Measurements from ENCODE around the gene MRPL55. TPM values are rescaled to one million over a fixed set of nuclear protein-coding genes. Genes with fewer than 3 reads are reported as not detected.

Gene MRPL55
- total and polyA plus RNA-seq, 2 of the 13 experiments (the other 11 are each of a cell fraction or from before 2014, with no cell fraction given), result 58.6 to 92.9 TPM

- TF ChIP-seq ZBTB25 (CRISPR knock-in tag; IDR thresholded peaks at IDR 0.05), result no peak
- TF ChIP-seq, protein P1, sequence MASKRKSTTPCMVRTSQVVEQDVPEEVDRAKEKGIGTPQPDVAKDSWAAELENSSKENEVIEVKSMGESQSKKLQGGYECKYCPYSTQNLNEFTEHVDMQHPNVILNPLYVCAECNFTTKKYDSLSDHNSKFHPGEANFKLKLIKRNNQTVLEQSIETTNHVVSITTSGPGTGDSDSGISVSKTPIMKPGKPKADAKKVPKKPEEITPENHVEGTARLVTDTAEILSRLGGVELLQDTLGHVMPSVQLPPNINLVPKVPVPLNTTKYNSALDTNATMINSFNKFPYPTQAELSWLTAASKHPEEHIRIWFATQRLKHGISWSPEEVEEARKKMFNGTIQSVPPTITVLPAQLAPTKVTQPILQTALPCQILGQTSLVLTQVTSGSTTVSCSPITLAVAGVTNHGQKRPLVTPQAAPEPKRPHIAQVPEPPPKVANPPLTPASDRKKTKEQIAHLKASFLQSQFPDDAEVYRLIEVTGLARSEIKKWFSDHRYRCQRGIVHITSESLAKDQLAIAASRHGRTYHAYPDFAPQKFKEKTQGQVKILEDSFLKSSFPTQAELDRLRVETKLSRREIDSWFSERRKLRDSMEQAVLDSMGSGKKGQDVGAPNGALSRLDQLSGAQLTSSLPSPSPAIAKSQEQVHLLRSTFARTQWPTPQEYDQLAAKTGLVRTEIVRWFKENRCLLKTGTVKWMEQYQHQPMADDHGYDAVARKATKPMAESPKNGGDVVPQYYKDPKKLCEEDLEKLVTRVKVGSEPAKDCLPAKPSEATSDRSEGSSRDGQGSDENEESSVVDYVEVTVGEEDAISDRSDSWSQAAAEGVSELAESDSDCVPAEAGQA (IDR thresholded peaks at IDR 0.05; ENCODE audit: low read depth), result no peak
- TF ChIP-seq, protein P1 (CRISPR knock-in tag; IDR thresholded peaks at IDR 0.05; ENCODE audit: borderline replicate concordance), result no peak
- no peak for TF ChIP-seq POLR2AphosphoS2 (IDR thresholded peaks at IDR 0.05; ENCODE audit: low read depth, low read length)
- TF ChIP-seq IRF2 (CRISPR knock-in tag; IDR thresholded peaks at IDR 0.05), result 0 out of 2 replicates have a peak, but pooled peaks have one; percentile 14
- no peak for TF ChIP-seq ZNF33A (CRISPR knock-in tag; IDR thresholded peaks at IDR 0.05; ENCODE audit: borderline replicate concordance)
- no peak for TF ChIP-seq RBAK (CRISPR knock-in tag; IDR thresholded peaks at IDR 0.05)
- no peak for TF ChIP-seq ERF (CRISPR knock-in tag; IDR thresholded peaks at IDR 0.05)
- TF ChIP-seq MLLT10 (CRISPR knock-in tag; IDR thresholded peaks at IDR 0.05), result no peak
- TF ChIP-seq, protein P2, sequence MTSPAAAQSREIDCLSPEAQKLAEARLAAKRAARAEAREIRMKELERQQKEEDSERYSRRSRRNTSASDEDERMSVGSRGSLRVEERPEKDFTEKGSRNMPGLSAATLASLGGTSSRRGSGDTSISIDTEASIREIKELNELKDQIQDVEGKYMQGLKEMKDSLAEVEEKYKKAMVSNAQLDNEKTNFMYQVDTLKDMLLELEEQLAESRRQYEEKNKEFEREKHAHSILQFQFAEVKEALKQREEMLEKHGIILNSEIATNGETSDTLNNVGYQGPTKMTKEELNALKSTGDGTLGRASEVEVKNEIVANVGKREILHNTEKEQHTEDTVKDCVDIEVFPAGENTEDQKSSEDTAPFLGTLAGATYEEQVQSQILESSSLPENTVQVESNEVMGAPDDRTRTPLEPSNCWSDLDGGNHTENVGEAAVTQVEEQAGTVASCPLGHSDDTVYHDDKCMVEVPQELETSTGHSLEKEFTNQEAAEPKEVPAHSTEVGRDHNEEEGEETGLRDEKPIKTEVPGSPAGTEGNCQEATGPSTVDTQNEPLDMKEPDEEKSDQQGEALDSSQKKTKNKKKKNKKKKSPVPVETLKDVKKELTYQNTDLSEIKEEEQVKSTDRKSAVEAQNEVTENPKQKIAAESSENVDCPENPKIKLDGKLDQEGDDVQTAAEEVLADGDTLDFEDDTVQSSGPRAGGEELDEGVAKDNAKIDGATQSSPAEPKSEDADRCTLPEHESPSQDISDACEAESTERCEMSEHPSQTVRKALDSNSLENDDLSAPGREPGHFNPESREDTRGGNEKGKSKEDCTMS (CRISPR knock-in tag; conservative IDR thresholded peaks at IDR 0.05), result no peak
- no peak for TF ChIP-seq TRIM24 (CRISPR knock-in tag; IDR thresholded peaks at IDR 0.05)
- TF ChIP-seq SP4 (CRISPR knock-in tag; IDR thresholded peaks at IDR 0.05), result no peak
- no peak for TF ChIP-seq ZNF788 (CRISPR knock-in tag; IDR thresholded peaks at IDR 0.05; ENCODE audit: borderline replicate concordance)
- no peak for TF ChIP-seq NFRKB (IDR thresholded peaks at IDR 0.05)
- TF ChIP-seq KAT8 (CRISPR knock-in tag; IDR thresholded peaks at IDR 0.05), result peak; percentile 37; the same call in 1 of the 2 replicates
- no peak for TF ChIP-seq BCL3 (CRISPR knock-in tag; IDR thresholded peaks at IDR 0.05)
- no peak for TF ChIP-seq KLF16 (CRISPR knock-in tag; IDR thresholded peaks at IDR 0.05)
- peak; percentile 50; the same call in 1 of the 2 replicates for TF ChIP-seq ELF3 (CRISPR knock-in tag; IDR thresholded peaks at IDR 0.05)
- TF ChIP-seq YY1 (IDR thresholded peaks at IDR 0.05; ENCODE audit: insufficient read depth, insufficient replicate concordance, low read depth, low read length), result peak; percentile 56
- TF ChIP-seq FOXO1 (CRISPR knock-in tag; IDR thresholded peaks at IDR 0.05), result peak; percentile 70; the same call in 1 of the 2 replicates
- TF ChIP-seq ZC3H13 (CRISPR knock-in tag; IDR thresholded peaks at IDR 0.05), result no peak
Observed at GRCh38 chr1:228109962-228110488, 926 bp upstream of the MRPL55 start (continued).

Measured in HepG2 (cell line).